ENCODE measurements around the gene HTR6. TPM values are rescaled to one million over a fixed set of nuclear protein-coding genes. Genes with fewer than 3 reads are reported as not detected.

Gene HTR6
- polyA plus RNA-seq, 1 donor (not counting 4 experiments of a cell fraction or from before 2014, with no cell fraction given): not detected

DNA sequence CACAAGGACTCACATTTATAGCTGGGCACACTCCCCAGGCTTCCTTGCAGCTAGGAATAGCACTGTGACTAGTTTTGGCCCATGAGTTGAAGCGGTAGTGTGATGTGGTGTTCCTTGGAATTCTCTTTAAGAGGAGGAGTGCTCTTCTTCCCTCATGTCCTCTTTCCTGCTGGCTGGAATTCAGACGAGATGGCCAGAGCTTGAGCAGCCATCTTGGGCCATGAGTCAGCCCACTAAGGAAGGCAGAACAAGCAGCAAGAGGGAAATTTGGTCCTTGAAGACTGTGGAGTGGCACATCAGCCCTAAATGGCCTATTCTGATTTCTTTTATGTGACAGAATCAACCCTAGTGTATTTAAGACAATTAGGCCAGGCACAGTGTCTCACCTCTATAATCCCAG lies 20.0 kb downstream of the HTR6 start:
- H3K36me3 ChIP-seq (ENCODE audit: control insufficient read depth in 2 of 2, extremely low read depth in 1 of 2, insufficient read depth in 2 of 2, low read length in 2 of 2): no peaks in the 10 kb centered on the region
- no peak overlapping the region for H3K27ac ChIP-seq (ENCODE audit: control insufficient read depth, insufficient read depth, low read length)
- no peaks in the 10 kb centered on the region for H3K9me3 ChIP-seq (ENCODE audit: control insufficient read depth, low read depth, low read length)
- H3K9me1 ChIP-seq (ENCODE audit: control insufficient read depth, extremely low read depth, insufficient read depth, low read length): no peaks in the 10 kb centered on the region
- FAIRE-seq (no peak), DNase-seq (ENCODE audit: low read depth, low spot score) (no peak)
- dilution Hi-C loops (cut with MboI; ENCODE audit: extremely low pct_ligation_motif_present, low sequenced_read_pairs): no loop called here
- H3K79me2 ChIP-seq (ENCODE audit: control insufficient read depth, insufficient read depth, low read length): no peaks in the 10 kb centered on the region
- no peaks in the 10 kb centered on the region for H4K20me1 ChIP-seq (ENCODE audit: control insufficient read depth, extremely low read depth, insufficient read depth, low read length)
- H2AFZ ChIP-seq (ENCODE audit: control insufficient read depth, low read length): no peak overlapping the region
- H3K4me3 ChIP-seq (ENCODE audit: control insufficient read depth in 2 of 3, extremely low read depth in 1 of 3, insufficient read depth in 2 of 3, low read depth in 1 of 3, low read length in 3 of 3): no peak overlapping the region
- H3K27me3 ChIP-seq (ENCODE audit: control insufficient read depth, extremely low read depth, insufficient read depth, low read length): peaks cover 11% of the 10 kb centered on the region
- TF ChIP-seq, protein P1, sequence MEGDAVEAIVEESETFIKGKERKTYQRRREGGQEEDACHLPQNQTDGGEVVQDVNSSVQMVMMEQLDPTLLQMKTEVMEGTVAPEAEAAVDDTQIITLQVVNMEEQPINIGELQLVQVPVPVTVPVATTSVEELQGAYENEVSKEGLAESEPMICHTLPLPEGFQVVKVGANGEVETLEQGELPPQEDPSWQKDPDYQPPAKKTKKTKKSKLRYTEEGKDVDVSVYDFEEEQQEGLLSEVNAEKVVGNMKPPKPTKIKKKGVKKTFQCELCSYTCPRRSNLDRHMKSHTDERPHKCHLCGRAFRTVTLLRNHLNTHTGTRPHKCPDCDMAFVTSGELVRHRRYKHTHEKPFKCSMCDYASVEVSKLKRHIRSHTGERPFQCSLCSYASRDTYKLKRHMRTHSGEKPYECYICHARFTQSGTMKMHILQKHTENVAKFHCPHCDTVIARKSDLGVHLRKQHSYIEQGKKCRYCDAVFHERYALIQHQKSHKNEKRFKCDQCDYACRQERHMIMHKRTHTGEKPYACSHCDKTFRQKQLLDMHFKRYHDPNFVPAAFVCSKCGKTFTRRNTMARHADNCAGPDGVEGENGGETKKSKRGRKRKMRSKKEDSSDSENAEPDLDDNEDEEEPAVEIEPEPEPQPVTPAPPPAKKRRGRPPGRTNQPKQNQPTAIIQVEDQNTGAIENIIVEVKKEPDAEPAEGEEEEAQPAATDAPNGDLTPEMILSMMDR (optimal IDR thresholded peaks at IDR 0.05 in 1 of 3, IDR thresholded peaks at IDR 0.05 in 1 of 3, conservative IDR thresholded peaks at IDR 0.05 in 1 of 3; ENCODE audit: extremely low read depth in 1 of 3, insufficient read depth in 2 of 3, low read length in 3 of 3): no peak
- no peak for TF ChIP-seq EZH2 (IDR thresholded peaks at IDR 0.05; ENCODE audit: low read length)
- no peaks in the 10 kb centered on the region for H3K4me1 ChIP-seq (ENCODE audit: control insufficient read depth, extremely low read depth, insufficient read depth, low read length)
- no peak overlapping the region for H3K9ac ChIP-seq (ENCODE audit: control insufficient read depth, extremely low read depth, insufficient read depth, low read length)
- no peak overlapping the region for H3K4me2 ChIP-seq (ENCODE audit: control insufficient read depth, extremely low read depth, insufficient read depth, low read depth, low read length)

DNA sequence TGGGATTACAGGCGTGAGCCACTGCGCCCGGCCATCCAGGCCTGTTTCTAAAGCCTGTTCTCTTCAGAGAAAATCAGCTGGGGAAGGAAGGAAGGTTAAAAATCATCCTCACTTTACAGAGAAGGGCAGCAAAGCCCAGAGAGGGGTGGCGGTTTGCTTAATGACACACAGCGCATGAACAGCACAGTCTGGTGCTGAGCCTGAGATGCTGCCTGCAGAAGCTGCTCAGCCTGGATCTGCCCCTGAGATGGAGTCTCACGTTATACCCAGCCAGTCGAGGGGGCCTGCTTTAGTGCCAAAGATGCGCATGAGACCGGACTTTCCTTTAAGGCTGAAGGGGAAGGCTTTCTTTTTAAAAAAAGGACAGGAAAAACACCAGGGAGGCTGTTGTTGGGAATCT lies 21.3 kb downstream of the HTR6 start:
- Histone ChIP-seq H3K9me3 (ENCODE audit: control insufficient read depth, low read depth, low read length) (no peaks in the 10 kb centered on the region), H3K36me3 (ENCODE audit: control insufficient read depth in 2 of 2, extremely low read depth in 1 of 2, insufficient read depth in 2 of 2, low read length in 2 of 2) (no peaks in the 10 kb centered on the region), H3K4me2 (ENCODE audit: control insufficient read depth, extremely low read depth, insufficient read depth, low read depth, low read length) (no peak overlapping the region), H3K4me1 (ENCODE audit: control insufficient read depth, extremely low read depth, insufficient read depth, low read length) (no peaks in the 10 kb centered on the region), H3K27ac (ENCODE audit: control insufficient read depth, insufficient read depth, low read length) (no peak overlapping the region), H3K79me2 (ENCODE audit: control insufficient read depth, insufficient read depth, low read length) (no peaks in the 10 kb centered on the region), H4K20me1 (ENCODE audit: control insufficient read depth, extremely low read depth, insufficient read depth, low read length) (no peaks in the 10 kb centered on the region), H3K27me3 (ENCODE audit: control insufficient read depth, extremely low read depth, insufficient read depth, low read length) (peaks cover 4% of the 10 kb centered on the region), H3K9ac (ENCODE audit: control insufficient read depth, extremely low read depth, insufficient read depth, low read length) (no peak overlapping the region), H2AFZ (ENCODE audit: control insufficient read depth, low read length) (no peak overlapping the region), H3K9me1 (ENCODE audit: control insufficient read depth, extremely low read depth, insufficient read depth, low read length) (no peaks in the 10 kb centered on the region), H3K4me3 (ENCODE audit: control insufficient read depth in 2 of 3, extremely low read depth in 1 of 3, insufficient read depth in 2 of 3, low read depth in 1 of 3, low read length in 3 of 3) (no peak overlapping the region)
- TF ChIP-seq EZH2 (IDR thresholded peaks at IDR 0.05; ENCODE audit: low read length): no peak
- TF ChIP-seq, protein P1 (optimal IDR thresholded peaks at IDR 0.05 in 1 of 3, IDR thresholded peaks at IDR 0.05 in 1 of 3, conservative IDR thresholded peaks at IDR 0.05 in 1 of 3; ENCODE audit: extremely low read depth in 1 of 3, insufficient read depth in 2 of 3, low read length in 3 of 3): no peak
- FAIRE-seq (no peak), DNase-seq (ENCODE audit: low read depth, low spot score) (no peak)
- dilution Hi-C loops (cut with MboI; ENCODE audit: extremely low pct_ligation_motif_present, low sequenced_read_pairs): no loop called here

Data from keratinocyte (primary cell).